SIG-M5 (cell line): Measurements from ENCODE around the gene MED6.

Source experiments
- DNase-seq: peaks from one replicate; lab custom pipeline; 2025; lab: John Stamatoyannopoulos, UW

The MED6 gene

GRCh38 chr14:70597731-70598130, 2.7 kb downstream of the MED6 start:
- DNase-seq: no peak

GRCh38 chr14:70595443-70596185, 4.8 kb downstream of the MED6 start:
- no peak for DNase-seq

- DNase-seq: no peak
Measured at GRCh38 chr14:70594461-70594860, 6.0 kb downstream of the MED6 start.

- DNase-seq: no peak
Measured at GRCh38 chr14:70585231-70585630, 15.2 kb downstream of the MED6 start.

GRCh38 chr14:70576891-70577290, 23.6 kb downstream of the MED6 start:
- DNase-seq: no peak

GRCh38 chr14:70573050-70573449, 27.4 kb downstream of the MED6 start:
- no peak for DNase-seq

GRCh38 chr14:70571139-70571538, 29.3 kb downstream of the MED6 start:
- DNase-seq: no peak

- DNase-seq: no peak
Measured at GRCh38 chr14:70567791-70568190, 32.7 kb downstream of the MED6 start.

GRCh38 chr14:70563869-70564268, 36.6 kb downstream of the MED6 start:
- no peak for DNase-seq

- no peak for DNase-seq
Measured at GRCh38 chr14:70563417-70563816, 37.0 kb downstream of the MED6 start.

GRCh38 chr14:70558356-70558755, 42.1 kb downstream of the MED6 start:
- DNase-seq: no peak

GRCh38 chr14:70555890-70556289, 44.6 kb downstream of the MED6 start:
- DNase-seq: no peak

- no peak for DNase-seq
Measured at GRCh38 chr14:70538087-70538486, 62.4 kb downstream of the MED6 start.

GRCh38 chr14:70536830-70537229, 63.6 kb downstream of the MED6 start:
- DNase-seq: no peak

GRCh38 chr14:70534904-70535303, 65.6 kb downstream of the MED6 start, which contains the start of gene ADAM20:
ADAM20 (minus strand) TSS chr14:70535004; CDS start chr14:70524757, 10,247 bp downstream.
- no peak for DNase-seq
